GM18519 (cell line): ENCODE measurements around the gene HSPH1.
"Not testable (repeated sequence)": the region's sequence is repeated elsewhere in the genome, so short reads cannot be mapped to it uniquely, and the experiment has no call there.

Experiments used
- ATAC-seq: cut with Tn5 transposase; IDR thresholded peaks from one replicate; pipeline ENCODE4 v1.9.1; 2021; ENCODE audit warnings: mild to moderate bottlenecking, moderate library complexity; ENCODE audit not compliant: unreplicated experiment, low FRiP score

Gene HSPH1

DNA sequence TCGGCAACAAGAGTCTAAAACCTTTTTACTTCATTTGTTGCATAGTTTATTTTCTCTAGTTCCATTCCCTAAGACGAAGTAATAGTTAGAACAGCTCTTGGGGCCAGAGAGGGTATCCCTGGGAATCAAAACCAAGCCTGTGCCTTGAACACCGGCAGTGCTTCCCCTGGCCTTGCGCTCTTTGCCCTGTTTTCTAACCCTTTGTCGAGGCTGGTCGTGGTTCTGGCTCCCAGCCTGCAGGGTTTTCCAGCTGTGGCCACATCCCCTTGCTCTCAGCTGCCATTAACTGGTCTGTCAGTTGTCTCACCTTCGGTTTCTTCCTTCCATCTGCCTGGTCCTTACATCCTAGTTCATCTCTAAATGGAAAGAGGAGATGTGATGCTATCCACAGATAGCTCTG, 61.0 kb downstream of the HSPH1 start:
- no peak for ATAC-seq

DNA sequence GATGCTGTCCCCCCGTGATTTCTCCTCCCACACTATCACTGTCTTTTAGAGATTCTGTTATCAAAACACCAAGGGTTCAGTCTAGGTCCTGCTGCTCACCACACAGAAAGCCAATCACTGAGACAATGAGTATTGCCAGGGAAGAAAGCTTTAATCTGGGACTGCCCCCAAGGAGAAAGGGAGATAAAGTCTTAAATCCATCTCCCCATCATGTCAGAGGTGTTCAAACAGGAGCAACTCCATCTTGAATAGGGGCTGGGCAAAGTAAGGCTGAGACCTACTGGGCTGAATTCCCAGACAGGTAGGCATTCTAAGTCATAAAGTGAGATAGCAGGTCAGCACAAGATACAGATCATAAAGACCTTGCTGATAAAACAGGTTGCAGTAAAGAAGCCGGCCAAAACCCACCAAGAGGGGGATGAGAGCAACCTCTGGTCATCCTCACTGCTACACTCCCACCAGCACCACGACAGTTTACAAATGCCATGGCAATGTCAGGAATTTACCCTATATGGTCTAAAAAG, 63.7 kb downstream of the HSPH1 start:
- not testable (repeated sequence) for ATAC-seq

DNA sequence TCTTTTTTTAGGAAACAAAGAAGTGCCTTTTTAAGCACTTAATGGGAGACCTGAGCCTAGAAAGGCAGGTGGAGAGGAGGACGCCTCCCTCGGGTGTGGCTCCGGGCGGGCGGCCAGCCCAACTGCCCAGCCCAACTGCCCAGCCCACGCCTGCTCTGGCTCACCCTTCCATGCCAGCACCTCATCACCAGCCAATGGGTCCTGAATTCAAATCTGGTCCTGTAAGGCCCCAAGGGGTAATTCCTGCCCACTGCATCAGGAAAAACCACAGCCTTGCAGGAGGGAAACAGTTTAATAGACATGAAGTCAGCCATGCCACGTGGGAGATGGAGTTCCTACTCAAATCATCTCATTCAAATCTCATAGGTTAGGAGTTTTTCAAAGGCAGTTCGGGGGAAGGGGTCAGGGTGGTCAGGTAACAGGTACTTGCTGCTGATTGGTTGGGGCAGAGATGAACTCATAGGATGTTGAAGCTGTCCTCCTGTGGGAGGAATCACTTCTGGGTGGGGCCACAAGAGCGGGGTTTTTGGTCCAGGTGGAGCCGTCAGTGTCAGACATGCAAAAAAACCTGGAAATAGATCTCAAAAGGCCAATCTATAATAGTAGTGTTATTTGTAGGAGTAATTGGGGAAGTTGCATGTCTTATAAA, 64.9 kb downstream of the HSPH1 start:
- ATAC-seq: no peak

DNA sequence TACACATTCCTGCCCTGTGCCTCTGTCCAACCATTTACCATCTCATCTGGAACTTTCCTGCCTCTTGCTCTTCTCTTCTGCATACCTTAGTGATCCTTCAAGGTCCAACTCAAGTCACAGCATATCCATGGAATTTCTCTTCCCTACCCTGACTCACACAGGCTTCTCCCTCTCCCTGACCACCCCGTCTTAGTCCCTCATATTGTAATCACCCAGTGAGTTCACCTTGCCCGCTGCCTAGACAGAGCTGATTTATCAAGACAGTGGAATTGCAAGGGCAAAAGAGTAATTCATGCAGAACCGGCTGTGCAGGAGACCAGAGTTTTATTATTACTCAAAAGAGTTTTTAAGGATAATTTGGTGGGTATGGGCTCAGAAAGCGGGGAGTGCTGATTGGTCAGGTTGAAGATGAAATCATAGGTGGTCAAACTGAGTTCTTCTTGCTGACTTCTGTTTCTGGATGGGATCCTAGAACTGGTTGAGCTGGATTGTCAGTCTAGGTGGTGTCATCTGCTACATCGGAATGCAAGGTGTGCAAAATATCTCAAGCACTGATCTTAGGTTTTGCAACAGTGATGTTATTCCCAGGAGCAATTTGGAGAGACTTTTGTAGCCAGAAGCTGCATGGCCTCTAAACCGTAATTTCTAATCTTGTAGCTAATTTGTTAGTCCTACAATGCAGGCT, 67.2 kb downstream of the HSPH1 start:
- no peak for ATAC-seq

DNA sequence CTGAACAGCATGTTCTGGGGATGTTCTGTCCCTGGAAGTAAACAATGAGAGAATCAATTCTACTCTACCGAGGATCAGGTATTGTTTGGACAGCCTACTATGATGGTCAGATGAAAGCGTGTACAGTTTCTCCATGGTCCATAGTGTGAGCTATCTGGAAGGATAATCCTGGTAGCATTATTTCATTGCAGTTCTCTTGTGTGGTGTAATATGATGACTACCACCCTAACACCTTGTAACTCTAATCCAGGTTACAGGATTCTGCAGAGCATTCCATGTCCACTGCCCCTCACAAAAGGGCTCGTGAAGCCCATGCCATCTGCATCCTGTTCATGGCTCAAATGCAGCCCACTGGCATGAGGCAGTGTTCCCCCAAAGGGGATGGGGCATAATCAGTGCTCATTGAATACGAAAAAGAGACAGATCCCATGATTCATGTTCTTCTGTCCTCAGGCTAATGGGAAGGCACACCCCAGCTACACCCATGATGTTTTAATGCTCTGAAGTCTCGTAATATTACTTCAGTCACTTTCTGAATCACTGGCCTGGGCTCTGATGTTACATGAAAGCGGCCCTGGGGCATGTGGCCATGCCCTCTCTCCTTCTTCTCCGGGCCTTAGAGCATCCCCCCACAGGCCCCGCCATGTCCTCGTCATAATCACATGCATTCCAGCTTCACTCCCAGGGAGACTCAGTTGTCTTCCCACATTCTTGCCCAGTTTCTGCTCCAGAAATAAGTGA, 68.4 kb downstream of the HSPH1 start:
- no peak for ATAC-seq

DNA sequence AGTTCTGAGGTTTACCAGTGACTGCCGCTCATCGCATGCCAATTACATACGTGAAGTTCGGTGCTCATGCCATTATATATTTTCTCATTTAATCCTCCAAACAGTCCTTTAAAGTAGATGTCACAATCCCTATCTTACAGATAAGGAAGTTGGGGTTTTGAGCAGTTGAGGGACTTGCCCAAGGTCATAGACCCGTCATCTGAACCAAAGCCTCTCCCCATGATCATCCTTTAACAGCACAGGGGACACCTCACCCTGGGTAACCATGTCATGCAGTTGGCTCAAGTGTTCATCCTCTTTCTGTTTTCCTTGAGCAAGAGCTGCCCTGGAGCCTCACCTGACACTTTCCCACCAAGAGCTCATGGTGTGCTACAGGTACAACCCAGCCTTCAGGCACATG, 69.1 kb downstream of the HSPH1 start:
- ATAC-seq: no peak

DNA sequence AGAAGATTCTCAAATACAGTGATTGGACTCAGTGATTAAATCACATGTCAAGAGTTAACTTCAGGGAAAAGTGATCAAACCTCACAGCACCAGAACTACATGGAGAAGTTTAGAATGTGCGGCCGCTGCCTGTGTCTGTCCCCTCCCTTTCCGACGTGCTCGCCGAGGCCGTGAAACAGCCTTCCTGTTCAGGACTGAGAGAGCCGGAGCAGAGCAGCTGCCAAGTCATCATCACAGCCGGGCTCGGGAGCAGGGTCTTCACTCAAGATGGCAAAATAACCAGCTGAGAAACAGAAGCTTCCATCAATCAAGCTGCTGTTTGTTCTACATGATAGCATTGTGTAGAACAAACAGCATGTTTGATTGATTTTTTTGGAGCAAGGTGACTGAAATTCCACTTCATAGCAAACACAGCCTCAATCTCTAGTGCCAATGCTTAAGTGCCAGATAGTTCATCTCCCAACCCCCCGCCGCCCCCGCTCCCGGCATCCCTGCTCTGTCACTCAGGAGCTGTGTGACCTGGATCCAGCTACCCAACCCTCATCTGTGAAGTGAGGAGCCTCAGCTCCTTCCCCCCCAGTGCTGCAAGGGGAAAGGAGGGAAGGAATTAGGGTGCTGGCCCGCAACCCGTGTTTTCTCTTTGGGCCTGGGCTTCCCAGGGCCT, 70.6 kb downstream of the HSPH1 start:
- no peak for ATAC-seq

DNA sequence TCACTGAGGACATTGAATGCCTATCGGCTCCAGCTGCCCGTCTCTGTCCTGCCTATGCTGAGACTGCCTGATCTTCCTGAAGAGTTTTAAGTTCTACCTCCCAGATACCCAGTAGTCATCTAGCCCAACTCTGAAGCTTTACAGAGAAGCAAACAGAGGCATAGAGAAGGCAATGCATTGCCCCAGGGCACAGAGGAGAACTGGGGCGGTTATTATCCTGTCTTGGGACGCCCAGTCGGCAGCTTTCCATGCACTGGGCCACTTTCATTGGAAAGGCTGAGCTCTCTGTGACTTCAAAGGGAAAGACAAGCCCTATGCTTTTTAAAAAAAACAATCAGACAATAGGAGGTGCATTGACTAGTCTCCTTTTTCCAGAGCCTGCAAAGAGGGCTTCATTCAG, 71.6 kb downstream of the HSPH1 start:
- no peak for ATAC-seq

DNA sequence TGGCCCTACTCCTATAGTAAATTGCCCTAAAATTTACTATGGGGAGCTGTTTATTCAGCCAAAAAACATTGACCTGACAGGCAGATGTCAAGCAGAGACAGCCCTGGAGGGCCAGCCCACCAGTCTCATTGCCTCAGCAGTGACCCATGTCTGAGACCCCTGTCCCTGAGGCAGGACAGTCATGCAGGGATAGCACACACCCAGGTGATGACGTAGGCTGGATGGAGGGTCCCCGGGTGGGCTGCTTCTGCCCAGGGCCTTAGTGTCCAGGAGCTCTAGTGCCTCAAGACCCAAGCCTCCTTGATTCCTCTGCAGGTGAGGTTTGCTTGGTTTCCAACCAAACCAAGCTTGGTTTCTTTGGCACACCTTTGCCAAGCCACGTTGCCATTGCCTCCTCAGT, 72.1 kb downstream of the HSPH1 start:
- no peak for ATAC-seq

DNA sequence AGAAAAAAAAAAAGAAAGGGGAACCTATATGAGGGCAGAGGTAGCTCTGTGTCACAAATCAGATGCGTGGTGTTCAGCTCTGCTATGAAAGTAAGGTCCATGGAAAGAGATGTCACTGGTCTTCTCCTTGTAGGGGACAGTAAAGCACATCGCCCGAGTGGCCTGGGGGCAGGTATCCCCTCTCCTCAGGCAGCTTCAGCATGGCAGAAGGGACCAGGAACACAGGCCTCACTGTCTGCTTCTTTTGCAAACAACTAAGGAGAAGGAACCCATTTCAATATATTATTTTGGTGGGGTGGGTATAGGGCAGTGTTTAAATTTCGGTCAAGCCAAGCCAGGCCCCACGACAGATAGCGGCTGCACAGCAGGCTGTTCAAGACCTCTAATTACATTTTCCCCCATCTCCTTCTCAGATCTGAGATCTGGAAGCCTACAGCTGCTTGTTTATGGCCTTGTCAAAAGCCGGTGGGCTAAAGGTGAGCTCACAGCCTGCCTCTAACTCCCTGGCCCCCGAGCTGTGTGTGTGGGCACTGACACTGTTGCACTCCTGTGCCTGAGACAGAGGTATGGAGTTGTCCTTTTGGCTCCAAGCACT, 72.8 kb downstream of the HSPH1 start:
- no peak for ATAC-seq
